Kidney tubule cell (primary cell): ENCODE results near the gene FIGN.

Experiments used
- DNase-seq: peaks from one replicate; pipeline ENCODE4 v3.0.0-alpha.2; 2018; ENCODE audit warnings: low spot score

The FIGN gene, protein sequence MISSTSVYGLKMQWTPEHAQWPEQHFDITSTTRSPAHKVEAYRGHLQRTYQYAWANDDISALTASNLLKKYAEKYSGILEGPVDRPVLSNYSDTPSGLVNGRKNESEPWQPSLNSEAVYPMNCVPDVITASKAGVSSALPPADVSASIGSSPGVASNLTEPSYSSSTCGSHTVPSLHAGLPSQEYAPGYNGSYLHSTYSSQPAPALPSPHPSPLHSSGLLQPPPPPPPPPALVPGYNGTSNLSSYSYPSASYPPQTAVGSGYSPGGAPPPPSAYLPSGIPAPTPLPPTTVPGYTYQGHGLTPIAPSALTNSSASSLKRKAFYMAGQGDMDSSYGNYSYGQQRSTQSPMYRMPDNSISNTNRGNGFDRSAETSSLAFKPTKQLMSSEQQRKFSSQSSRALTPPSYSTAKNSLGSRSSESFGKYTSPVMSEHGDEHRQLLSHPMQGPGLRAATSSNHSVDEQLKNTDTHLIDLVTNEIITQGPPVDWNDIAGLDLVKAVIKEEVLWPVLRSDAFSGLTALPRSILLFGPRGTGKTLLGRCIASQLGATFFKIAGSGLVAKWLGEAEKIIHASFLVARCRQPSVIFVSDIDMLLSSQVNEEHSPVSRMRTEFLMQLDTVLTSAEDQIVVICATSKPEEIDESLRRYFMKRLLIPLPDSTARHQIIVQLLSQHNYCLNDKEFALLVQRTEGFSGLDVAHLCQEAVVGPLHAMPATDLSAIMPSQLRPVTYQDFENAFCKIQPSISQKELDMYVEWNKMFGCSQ

DNA sequence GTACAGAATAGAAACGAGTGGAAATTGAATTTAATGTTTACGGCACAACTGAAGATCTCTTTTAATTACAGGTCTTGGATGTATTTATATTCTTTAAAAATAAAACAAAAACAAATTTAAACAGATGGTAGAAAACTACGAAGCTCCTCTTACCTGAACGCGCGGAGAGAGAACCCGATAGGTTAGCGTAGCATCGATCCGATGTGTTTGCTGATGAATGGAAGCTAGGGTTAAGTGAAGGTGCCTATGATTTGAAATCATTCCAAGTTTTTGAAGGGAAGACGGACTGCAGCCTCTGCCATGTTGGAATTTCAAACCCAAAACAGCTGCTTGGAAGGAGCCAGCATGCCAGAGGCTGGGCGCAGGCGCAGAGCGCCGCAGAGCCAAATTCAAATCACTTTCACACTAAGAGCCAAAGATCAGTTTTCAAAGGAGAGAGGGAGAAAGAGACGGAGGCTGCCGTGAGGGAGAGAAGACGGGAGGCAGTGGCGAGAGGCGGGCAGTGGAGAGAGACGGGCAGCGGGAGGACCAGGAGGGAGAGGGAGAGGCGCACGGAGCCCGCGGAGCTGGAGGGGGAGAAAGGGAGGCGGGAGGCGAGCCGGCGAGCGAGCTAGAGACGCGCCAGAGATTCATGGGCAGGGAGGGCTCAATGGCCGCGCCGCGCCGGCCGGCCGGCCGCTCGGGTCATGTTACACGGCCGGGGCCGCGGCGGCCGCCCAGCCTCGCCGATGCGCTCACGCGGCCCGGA is at the start of gene FIGN:
Gene FIGN (minus strand): TSS at position 324 of the 748 bp plus-strand sequence. CDS start 1,081 bp downstream, outside the sequence.
- DNase-seq, result peak; percentile 89

DNA sequence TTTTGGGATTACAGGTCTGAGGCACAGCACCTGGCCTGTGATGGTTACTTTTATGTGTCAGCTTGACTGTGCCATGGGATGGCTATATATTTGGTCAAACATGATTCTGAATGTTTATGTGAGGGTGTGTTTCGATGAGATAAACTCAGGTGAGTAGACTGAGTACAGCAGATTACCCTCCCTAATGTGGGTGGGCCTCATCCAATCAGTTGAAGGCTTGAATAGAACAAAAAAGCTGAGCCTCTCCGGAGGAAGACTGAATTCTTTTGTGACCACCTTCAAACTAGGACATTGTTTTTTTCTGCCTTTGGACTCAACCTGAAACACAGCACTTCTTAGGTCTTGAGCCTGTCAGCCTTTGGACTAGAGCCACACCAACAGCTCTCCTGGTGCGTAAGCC is 49.4 kb upstream of the FIGN start:
- no peak for DNase-seq

DNA sequence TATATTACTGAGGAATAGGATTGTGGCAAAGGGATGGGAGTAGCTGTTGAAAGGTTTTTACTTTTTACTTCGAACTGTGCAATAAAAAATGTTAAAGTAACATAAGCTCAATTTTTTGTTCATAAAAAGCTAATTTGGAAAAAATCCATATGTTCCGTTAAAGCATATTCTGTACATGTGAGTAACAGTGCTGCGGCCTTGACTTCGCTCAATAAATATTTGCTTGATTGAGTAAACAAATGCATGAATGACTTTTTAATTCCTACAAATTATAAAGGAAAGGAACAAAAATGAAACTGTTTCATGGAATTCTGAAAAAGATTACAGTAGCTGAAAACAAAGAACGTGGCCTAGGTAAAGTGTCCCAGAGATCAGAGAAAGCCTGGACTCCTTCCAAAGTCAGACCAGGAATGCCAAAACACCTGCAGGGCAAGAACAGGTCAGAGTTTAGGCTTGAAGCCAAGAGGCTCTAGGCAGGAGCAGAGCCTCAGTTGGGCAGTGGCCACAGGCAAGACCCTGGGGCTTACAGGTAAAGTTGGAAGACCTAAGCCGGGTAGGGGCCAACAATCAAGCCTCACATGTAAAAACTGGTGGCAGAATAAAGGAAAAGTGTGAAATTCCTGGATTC is 44.3 kb upstream of the FIGN start:
- DNase-seq, result peak; percentile 72

DNA sequence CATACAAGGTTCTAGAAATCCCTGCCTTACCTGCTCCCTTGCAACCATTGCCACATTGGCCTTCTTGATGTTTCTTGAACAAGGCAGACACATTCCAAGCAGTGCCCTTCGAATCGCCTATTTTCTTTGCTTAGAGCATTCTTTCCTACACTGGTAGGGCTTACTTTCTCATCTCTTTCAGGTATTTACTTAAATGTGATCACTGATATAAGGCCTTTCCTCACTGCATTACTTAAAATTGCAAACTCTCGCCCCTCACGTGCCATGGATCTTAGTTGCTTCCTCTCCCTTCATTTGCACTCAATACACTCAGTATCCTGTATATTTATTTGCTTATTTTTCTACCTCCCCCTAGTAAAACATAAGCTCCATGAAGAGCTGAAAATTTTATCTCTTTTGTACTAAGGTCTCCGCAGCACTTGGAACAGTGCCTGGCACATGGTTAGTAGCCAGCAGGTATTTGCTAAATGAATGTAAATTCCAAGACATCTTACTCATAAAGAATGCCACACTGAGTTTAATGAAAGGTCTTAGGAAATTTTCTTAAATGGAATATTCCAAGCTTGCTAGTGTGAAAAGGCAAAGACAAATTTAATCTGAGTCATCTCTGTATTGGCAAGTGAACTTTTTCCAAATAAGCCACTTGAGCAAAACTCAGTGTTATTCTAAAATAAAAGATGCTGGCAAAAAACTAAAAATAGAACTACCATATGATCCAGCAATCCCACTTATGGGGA is 42.4 kb upstream of the FIGN start:
- peak; percentile 98 for DNase-seq

DNA sequence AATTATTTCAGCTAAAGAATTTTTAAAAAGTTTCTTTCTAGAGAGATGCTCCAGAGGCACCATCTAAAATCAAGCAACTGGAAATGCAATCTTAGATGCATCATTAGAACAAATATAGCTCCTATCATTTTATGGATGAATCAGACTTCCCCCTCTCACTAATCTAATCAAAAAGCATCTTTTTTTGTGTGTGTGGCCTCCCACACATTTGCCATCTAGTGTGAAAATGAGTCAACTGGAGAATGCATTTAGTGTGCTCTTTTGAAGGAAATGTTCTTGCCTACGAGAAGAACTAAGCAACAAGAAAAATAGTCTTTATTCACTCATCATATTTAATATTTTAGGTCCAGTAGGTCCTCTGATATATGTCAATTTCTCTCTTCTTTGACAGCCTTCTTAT is 39.5 kb upstream of the FIGN start:
- peak; percentile 56 for DNase-seq

DNA sequence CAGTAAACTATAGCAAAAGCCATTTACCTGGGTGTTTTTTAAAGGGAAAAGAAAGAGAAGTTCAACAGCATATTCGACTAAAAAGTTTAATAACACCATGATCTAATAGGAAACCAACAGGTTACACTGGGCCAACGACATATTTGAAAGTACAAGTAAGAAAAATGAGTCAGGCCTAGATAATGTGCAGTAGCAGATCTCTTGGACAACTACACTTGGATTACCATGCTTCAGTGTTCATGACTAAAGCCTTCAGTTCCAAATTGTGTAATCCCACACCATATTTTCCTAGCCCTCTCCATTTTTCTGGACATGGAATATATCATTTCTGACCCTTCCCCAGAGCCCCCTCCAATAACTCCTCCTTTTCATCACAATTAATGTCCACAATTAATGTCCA is 39.1 kb upstream of the FIGN start:
- DNase-seq, result peak; percentile 96

DNA sequence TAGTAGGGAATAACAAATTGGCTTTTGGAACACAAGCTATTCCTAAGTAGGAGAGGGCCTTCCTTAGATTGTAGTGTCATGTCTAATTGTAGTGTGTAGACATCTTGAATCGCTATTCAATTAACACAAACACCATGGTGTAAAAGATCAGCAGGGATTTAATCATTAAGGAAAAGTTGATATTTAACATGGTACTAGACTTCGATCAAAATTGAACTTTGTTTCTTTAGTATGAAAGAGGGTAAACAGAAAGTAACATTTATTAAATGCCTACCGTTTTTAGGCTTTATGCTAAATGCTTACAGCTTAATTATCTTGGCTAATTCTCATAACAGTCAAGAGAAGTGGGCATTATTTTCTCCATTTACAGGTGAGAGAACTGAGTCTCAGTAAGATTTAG is 37.5 kb upstream of the FIGN start:
- no peak for DNase-seq

DNA sequence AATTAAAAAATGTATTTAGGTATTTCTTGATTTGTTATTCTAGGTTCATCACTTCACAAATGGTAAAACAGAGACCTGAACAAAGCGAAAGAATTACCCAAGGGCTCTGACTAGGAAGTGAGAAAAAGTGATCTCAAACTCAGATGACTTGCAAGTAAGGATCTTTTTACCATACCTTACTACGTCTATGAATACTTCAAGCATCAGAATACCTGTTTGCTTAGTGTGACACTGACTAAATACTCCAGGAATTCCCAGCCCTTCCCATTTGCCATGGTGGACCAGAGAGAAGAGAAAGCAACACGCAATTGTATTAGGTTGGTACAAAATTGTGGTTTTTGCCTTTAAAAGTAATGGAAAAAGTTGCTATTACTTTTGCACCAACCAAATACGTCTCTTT is 35.8 kb upstream of the FIGN start:
- peak; percentile 96 for DNase-seq

DNA sequence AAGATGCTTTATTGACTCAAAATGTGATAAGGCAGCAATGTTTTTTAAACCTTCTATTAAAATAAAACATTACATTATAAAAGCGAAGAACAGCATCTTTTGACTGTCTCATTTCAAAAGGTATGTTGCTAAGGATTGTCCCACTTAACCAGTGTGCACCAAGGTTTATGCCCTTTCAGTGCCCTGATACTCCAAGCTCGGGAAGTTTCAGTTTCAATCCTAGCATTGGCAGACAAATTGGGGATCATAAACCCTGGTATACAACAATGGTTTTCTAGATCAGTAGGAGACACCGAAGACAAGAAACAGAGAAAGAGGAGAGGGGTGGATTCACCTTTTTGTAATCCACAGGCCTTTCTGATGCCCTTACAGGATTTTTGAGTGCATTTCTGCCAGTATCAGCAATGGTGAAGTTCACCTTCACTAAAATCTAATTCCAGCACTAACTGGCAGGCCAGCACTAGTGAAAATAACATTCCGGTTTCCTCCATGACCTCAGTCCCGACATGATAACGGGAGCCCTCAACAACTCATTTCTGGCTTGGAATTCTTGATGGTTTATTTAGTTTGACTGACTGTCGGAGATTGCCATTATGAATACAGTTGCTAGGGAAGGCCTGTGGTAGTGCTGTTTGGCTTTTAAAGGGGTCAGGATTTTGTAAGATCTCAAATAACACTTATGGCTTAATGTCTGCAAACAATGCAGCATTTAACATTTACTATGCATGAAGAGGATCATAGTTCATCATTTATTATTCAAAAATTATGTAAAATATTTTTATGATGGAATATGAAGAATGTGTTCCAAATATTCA is 33.3 kb upstream of the FIGN start:
- no peak for DNase-seq

DNA sequence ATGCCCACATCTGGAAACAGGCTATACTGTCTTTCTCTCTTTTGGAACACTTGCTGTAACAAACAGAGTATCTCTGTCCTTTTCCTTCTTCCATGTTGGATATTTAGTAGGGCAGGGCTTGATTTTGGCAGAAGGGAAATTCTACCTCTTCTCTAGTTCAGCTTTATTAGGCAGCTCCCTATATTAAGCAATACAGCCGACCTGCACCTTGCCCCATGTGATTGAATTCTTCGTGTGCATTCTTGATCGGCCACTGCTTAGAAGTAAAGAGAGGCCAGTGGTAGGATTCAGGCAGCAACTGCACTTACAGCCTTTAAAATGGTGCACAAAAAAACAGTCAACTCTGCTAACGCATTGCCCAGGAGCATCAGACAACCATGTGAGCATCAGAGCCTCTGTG is 31.3 kb upstream of the FIGN start:
- no peak for DNase-seq

DNA sequence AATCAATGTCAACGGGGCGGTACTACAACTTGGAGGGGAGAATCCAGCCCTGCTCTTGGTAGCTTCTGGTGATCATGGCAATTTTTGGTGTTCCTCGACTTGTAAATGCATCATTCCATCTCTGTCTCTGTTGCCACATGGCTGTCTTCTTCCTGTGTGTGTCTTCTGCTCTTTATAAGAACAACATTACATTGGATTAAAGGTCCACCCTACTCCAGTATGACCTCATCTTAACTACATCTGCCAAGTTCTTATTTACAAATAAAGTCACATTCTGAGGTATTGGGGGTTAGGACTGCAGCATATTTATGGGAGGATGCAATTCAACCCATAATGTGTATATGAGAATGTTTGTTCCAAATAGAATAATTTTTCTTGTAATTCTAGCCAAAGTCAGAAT is 28.8 kb upstream of the FIGN start:
- DNase-seq, result no peak

DNA sequence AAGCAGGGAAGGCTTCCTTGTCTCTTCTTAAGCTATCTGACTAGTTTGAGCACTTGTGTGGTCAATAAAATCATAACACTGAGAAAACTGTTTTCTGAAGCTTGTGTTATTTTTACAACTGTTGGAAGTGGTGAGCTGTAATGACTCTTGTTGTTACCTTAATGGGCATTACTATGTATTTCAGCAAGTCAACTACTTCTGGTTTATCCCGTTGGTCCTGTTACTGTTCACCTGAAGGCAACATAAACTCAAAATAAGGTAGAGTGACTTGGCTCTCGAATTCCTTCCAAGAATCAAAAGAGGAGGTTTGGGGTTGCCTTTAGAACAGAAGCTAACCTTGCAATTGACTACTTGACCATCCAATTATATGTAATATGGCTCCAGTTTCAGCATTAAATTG is 23.2 kb upstream of the FIGN start:
- DNase-seq, result no peak

DNA sequence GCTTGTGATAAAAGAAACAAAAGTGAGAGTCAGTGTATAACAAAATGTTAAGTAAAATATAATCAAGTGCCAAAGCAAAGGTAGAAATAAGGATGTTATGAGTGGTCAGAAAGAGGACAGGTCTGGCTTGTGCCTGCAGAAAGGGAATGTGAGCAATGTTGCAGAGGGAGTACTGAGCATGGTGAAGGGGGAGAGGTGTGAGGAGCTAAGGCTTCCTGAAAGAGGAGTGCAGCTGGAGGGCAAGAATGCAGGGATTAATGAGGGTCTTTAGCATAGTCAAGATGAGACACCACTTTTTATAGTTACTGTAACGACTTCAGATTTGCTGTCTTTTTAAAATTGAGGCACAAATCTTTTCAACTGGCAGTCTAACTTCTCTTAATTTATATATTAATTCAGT is 22.0 kb upstream of the FIGN start:
- DNase-seq, result no peak

DNA sequence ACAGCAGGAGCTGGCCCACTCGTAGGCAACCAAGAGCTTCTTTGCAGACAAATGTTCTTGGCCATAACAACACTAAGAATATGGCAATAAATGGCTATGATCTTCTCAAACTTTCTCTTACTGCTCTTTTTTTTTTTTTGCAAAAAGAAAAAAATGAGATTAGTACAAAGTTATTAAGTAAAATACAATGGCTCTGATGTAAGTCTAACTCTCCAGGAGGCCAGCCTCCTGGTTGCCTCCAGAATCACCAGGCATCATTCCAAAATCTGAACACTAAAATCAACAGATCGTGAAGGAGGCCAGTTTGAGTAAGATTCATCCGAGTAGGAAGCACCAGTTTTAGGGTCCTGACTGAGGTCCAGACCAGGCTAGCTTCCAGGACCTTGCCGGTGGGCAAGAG is 20.8 kb upstream of the FIGN start:
- DNase-seq, result peak; percentile 11

DNA sequence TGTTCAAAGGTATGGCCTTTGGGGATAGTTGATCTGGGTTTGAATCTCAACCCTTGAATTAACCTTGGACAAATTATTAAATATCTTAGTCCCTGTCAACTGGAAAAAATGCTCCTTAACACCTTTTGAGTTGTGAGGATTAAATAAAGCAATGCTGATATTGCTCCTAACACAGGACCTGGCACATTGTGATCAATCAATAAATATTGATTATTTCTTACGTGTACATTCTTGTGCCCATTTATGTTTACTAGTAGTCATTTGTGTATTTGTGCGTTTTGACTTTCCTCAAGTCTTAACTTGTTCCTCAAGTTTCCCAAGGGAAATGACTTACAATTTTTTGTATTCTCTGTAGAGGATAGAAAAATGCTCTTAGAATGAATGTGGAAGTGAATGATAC is 19.6 kb upstream of the FIGN start:
- no peak for DNase-seq

DNA sequence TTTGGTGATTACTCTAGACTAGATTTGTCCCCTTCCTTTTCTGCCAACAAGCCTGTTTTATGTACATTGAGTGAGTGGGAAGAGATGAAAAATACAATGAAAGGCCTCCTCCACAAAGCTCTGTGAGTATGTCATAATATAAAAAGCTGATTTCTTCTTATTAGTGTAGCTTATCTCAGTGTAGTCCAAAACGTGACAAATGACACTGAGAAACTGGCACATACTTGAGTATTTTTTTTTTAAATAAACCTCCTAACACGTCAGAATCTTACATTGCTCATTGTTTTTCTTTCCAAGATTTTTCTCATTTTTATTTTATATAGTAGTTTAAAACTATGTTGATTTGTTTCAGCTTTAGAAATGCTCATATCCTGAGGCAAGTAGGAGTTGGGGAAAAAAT is 17.9 kb upstream of the FIGN start:
- no peak for DNase-seq

DNA sequence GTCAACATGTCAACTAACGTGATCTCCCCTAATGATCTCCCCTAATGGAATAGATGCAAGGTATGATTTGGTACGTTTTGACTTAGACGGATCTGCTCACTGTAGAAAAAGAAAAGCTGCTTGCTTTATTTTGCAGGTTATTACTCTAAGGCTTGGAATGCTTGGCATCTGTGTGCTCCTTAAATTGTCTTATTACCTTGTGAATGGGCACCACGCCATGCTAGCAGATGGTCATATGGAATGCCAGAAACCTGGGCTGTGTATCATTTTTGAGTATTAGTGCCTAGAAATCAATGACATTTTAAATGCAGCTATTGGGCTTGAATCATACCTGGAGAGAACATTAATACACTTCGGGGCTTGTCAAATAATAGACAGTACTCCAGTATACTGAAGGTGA is 16.5 kb upstream of the FIGN start:
- DNase-seq, result peak; percentile 69

DNA sequence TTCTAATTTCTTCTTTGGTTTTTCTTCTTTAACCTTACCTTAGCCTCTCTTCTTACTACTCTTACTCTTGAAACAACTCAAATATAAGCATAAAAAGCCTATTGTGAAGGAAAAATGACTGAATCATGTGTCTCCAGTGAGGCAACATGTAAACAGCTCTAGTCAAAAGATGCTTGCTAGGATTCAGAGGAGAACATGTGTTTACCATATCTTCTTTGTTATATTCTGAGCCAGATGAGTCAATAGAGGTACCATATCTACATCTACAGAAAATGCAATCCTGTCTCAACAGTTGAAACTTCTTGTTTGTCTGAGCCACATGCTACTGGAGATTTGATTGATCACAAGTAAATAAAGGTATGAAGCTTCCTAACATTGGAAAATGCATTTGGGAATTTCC is 15.9 kb upstream of the FIGN start:
- DNase-seq, result no peak

DNA sequence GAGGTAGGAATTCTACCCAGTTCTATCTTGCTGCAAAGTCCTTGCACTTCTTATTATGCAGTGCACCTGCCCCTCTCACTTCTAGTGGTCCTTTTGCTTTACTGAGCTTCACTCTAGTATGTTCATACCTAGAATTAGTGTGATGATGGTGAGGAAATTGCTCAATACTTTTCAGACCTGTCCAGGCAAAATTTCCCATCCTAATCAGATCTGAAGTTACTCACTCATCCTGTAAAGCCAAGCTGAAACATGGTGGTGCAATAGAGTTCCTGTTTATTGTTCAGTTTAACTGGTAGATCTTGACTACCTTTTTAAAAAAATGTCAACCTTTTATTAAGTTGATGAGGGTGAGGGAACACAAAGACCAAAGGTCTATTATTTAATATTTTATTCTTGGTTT is 12.6 kb upstream of the FIGN start:
- DNase-seq, result no peak

DNA sequence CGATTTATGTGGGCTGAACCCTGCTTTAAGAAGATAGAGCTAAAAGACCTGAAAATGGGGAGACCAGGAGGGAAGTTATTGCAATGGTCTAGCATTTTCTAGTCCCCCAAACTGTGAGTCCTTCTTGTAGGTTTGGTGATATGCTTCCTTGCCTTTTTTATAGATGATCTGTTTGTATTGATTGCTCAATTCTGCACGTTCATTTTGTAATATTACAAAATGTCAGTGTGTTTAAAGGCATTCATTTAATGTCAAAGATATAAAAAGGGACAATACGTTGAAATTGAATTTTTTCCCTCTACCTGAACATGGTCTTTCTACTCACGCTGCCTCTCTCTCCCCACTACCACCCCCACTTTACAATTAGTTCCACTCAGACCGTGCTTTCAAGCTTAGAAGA is 5.6 kb upstream of the FIGN start:
- no peak for DNase-seq

DNA sequence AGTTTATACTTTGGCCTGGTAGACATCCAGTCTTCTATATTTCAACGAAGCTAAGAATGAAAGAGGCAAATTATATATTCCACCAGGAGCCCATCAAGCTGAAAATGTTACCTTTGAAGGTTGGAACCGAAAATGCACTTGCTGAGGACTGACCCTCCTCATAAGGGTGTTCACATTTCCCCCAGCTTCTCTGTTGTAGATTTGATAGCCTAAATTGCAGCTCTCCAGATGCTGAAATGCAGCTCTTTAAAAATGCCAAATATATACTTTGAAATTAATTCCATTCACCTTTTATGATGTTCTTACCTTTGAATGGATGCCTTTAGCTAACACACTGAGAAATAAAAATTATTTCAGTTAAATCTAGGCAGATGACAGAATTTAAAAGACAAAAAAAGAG is 1.8 kb upstream of the FIGN start:
- no peak for DNase-seq
